H9 (cell line): ENCODE measurements around the gene IQGAP2. TPM values are rescaled to one million over a fixed set of nuclear protein-coding genes. Genes with fewer than 3 reads are reported as not detected.

Experiments
- DNase-seq: peaks from one replicate; pipeline ENCODE4 v3.0.0-alpha.2; 2017
- H2AFZ ChIP-seq: one replicate; pipeline ENCODE4 v1.6.1; 2013; ENCODE audit warnings: mild to moderate bottlenecking, low read length, control low read depth, moderate library complexity
- H2AK5ac ChIP-seq: 2 replicates; pipeline ENCODE4 v1.6.1; 2013; ENCODE audit warnings: low read length, control low read depth, mixed read lengths; ENCODE audit not compliant: insufficient read length
- H2BK120ac ChIP-seq: one replicate; pipeline ENCODE4 v1.6.1; 2013; ENCODE audit warnings: low read depth, mild to moderate bottlenecking, low read length, control low read depth, inconsistent platforms; ENCODE audit not compliant: poor library complexity, severe bottlenecking
- H2BK12ac ChIP-seq: 2 replicates; pipeline ENCODE4 v1.6.1; 2013; ENCODE audit warnings: low read length, control low read depth, mixed read lengths, low read depth; ENCODE audit not compliant: insufficient read length
- H2BK15ac ChIP-seq: 2 replicates; pipeline ENCODE4 v1.6.1; 2013; ENCODE audit warnings: low read depth, low read length, control low read depth
- H2BK20ac ChIP-seq: one replicate; pipeline ENCODE4 v1.6.1; 2013; ENCODE audit warnings: low read depth, mild to moderate bottlenecking, low read length, control low read depth, inconsistent platforms; ENCODE audit not compliant: poor library complexity, severe bottlenecking
- H2BK5ac ChIP-seq: 2 replicates; pipeline ENCODE4 v1.6.1; 2013; ENCODE audit warnings: low read length, control low read depth, mixed read lengths; ENCODE audit not compliant: insufficient read length
- H3K14ac ChIP-seq: 2 replicates; pipeline ENCODE4 v1.6.1; 2013; ENCODE audit warnings: low read length, control low read depth; ENCODE audit not compliant: insufficient read depth
- H3K18ac ChIP-seq: 2 replicates; pipeline ENCODE4 v1.6.1; 2013; ENCODE audit warnings: low read depth, mild to moderate bottlenecking, mixed read lengths, low read length, control low read depth; ENCODE audit not compliant: insufficient read length
- H3K23ac ChIP-seq: 2 replicates; pipeline ENCODE4 v1.6.1; 2013; ENCODE audit warnings: low read length, control low read depth, mixed read lengths, low read depth; ENCODE audit not compliant: insufficient read length
- H3K23me2 ChIP-seq: 2 replicates; pipeline ENCODE4 v1.6.1; 2013; ENCODE audit warnings: low read depth, mild to moderate bottlenecking, mixed read lengths, low read length, control low read depth; ENCODE audit not compliant: insufficient read length, poor library complexity, severe bottlenecking
- H3K27ac ChIP-seq: 2 replicates; pipeline ENCODE4 v1.5.1; 2013; ENCODE audit warnings: low read length, control low read depth, mixed read lengths, low read depth; ENCODE audit not compliant: insufficient read length
- H3K27me3 ChIP-seq: 2 replicates; pipeline ENCODE4 v1.6.1; 2013; ENCODE audit warnings: low read length, control low read depth, inconsistent platforms; ENCODE audit not compliant: insufficient read depth
- H3K4ac ChIP-seq: 2 replicates; pipeline ENCODE4 v1.6.1; 2013; ENCODE audit warnings: low read depth, mild to moderate bottlenecking, control low read depth, inconsistent platforms, low read length, moderate library complexity
- H3K4me1 ChIP-seq: 2 replicates; pipeline ENCODE4 v1.6.1; 2013; ENCODE audit warnings: low read length, control low read depth, inconsistent platforms; ENCODE audit not compliant: insufficient read depth
- H3K4me2 ChIP-seq: 2 replicates; pipeline ENCODE4 v1.6.1; 2013; ENCODE audit warnings: low read length, control low read depth, mixed read lengths; ENCODE audit not compliant: insufficient read length, insufficient read depth
- H3K56ac ChIP-seq: 2 replicates; pipeline ENCODE4 v1.6.1; 2013; ENCODE audit warnings: low read depth, mild to moderate bottlenecking, mixed read lengths, low read length, control low read depth; ENCODE audit not compliant: insufficient read length
- H3K79me1 ChIP-seq: 2 replicates; pipeline ENCODE4 v1.6.1; 2013; ENCODE audit warnings: low read depth, mild to moderate bottlenecking, moderate library complexity, low read length, control low read depth, inconsistent platforms; ENCODE audit not compliant: insufficient read depth, poor library complexity, severe bottlenecking
- H3K79me2 ChIP-seq: 2 replicates; pipeline ENCODE4 v1.6.1; 2013; ENCODE audit warnings: low read length, control low read depth, inconsistent platforms; ENCODE audit not compliant: insufficient read depth
- H3K9ac ChIP-seq: 2 replicates; pipeline ENCODE4 v1.6.1; 2013; ENCODE audit warnings: low read length, control low read depth, mixed read lengths; ENCODE audit not compliant: insufficient read length; ENCODE audit errors: extremely low read depth
- H3K9me3 ChIP-seq: one replicate; pipeline ENCODE4 v1.6.1; 2013; ENCODE audit warnings: low read depth, low read length, inconsistent platforms; ENCODE audit not compliant: control insufficient read depth
- H3T11ph ChIP-seq: one replicate; pipeline ENCODE4 v1.6.1; 2013; ENCODE audit warnings: mild to moderate bottlenecking, low read length, control low read depth, inconsistent platforms
- H4K20me1 ChIP-seq: one replicate; pipeline ENCODE4 v1.6.1; 2013; ENCODE audit not compliant: control insufficient read depth, insufficient read length, insufficient read depth
- H4K5ac ChIP-seq: 2 replicates; pipeline ENCODE4 v1.6.1; 2013; ENCODE audit warnings: low read depth, mild to moderate bottlenecking, mixed read lengths, low read length, control low read depth; ENCODE audit not compliant: insufficient read length
- H4K8ac ChIP-seq: replicated peaks from 2 replicates; pipeline ENCODE4 v1.6.1; 2013; ENCODE audit warnings: low read length, control low read depth, mixed read lengths, low read depth; ENCODE audit not compliant: insufficient read length
- H4K91ac ChIP-seq: 2 replicates; pipeline ENCODE4 v1.6.1; 2013; ENCODE audit warnings: low read depth, mild to moderate bottlenecking, moderate library complexity, mixed read lengths, low read length, control low read depth; ENCODE audit not compliant: insufficient read length
- H3K27ac Mint-ChIP-seq, 3 experiments: 2 replicates in 2 of 3; 3 replicates in 1 of 3; pipeline ENCODE4 v1.8.0; 2020 to 2021; ENCODE audit warnings: mixed read lengths in 3 of 3, mild to moderate bottlenecking in 1 of 3, moderate library complexity in 1 of 3
- H3K27me3 Mint-ChIP-seq: 2 replicates; pipeline ENCODE4 v1.8.0; 2021; ENCODE audit warnings: low read depth, mild to moderate bottlenecking, moderate library complexity, mixed read lengths
- H3K36me3 Mint-ChIP-seq, 3 experiments: 2 replicates in 2 of 3; 3 replicates in 1 of 3; pipeline ENCODE4 v1.8.0; 2020 to 2021; ENCODE audit warnings: low read depth in 3 of 3, mixed read lengths in 3 of 3; ENCODE audit not compliant: insufficient read depth in 1 of 3
- H3K4me1 Mint-ChIP-seq, 2 experiments: 2 replicates each; pipeline ENCODE4 v1.8.0; 2020; ENCODE audit warnings: mixed read lengths in 2 of 2
- H3K4me3 Mint-ChIP-seq, 2 experiments: 2 replicates in 1 of 2; 3 replicates in 1 of 2; pipeline ENCODE4 v1.8.0; 2020 to 2021; ENCODE audit warnings: mild to moderate bottlenecking in 2 of 2, mixed read lengths in 2 of 2, moderate library complexity in 1 of 2
- H3K9me3 Mint-ChIP-seq, 2 experiments: 2 replicates in 1 of 2; 3 replicates in 1 of 2; pipeline ENCODE4 v1.8.0; 2020; ENCODE audit warnings: mild to moderate bottlenecking in 2 of 2, mixed read lengths in 2 of 2, moderate library complexity in 1 of 2
- WGBS: extraction: QIAGEN DNeasy Blood & Tissue Kit; methylation state at CpG from one replicate; pipeline ENCODE4 v1.1.7; 2013; ENCODE audit warnings: missing lambda C conversion rate, low lambda C conversion rate, mixed read lengths; ENCODE audit not compliant: insufficient read length; ENCODE audit errors: extremely low coverage; 5-methylcytosine and 5-hydroxymethylcytosine counted together
- total RNA-seq: library from RNA; stranded (reverse); gene quantifications from 2 replicates; pipeline ENCODE4 v1.2.1, GENCODE V29; 2021
- TF ChIP-seq, protein P1 (sequence below): fragments of 200-600 bp; sonication (generic); conservative IDR thresholded peaks from 3 replicates; pipeline ENCODE4 v1.8.0; 2021; ENCODE audit warnings: antibody characterized with exemption, mild to moderate bottlenecking

The IQGAP2 gene
- total RNA-seq, 1 experiment from 2014 or later = 22.5 TPM

DNA sequence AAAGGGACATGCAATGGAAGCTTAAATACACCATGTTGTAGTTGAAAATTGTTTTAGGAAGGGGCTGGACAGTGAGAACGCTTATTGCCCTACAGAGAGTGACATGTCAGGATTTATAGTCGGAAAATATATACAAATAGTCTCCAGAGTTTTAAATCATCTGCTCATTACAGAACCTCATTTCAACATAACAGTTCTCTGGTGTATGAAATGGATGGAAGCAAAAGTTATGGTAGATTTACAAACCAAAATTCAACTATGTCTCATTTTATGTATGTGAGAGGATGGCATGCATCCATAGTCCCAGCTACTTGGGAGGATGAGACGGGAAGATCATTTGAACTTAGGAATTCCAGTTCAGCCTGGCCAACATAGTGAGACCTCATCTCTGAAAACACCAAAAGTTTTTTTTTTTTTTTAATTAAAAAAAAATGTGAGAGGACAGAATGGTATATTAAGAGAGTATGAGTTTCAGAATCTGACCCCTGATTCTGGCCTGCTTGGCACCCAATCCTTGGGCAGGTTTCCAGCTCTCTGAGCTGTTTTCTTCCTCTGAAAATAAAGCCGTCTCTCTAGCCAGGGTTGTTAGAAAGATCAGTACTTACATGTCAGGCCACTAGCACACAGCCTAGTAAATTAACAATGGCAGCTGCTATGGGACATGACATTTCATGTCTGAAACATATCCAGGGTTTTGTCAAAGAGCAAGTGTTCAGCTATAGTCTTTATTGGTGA, 40.1 kb downstream of the IQGAP2 start:
- Mint-ChIP-seq H3K27me3 (no peaks in the 10 kb centered on the region; the same call in 1 of the 2 replicates), H3K27ac (no peak overlapping the region), H3K36me3 (peaks cover 0 to 3% (median under 1%) of the 10 kb centered on the region in 3 experiments; a peak in 5 of 7 replicates), H3K4me3 (no peak overlapping the region), H3K9me3 (no peaks in the 10 kb centered on the region; a peak in 1 of 5 replicates), H3K4me1 (peaks cover 11 to 19% of the 10 kb centered on the region in 2 experiments)
- H3K23me2 ChIP-seq = no peaks in the 10 kb centered on the region
- TF ChIP-seq, protein P1, sequence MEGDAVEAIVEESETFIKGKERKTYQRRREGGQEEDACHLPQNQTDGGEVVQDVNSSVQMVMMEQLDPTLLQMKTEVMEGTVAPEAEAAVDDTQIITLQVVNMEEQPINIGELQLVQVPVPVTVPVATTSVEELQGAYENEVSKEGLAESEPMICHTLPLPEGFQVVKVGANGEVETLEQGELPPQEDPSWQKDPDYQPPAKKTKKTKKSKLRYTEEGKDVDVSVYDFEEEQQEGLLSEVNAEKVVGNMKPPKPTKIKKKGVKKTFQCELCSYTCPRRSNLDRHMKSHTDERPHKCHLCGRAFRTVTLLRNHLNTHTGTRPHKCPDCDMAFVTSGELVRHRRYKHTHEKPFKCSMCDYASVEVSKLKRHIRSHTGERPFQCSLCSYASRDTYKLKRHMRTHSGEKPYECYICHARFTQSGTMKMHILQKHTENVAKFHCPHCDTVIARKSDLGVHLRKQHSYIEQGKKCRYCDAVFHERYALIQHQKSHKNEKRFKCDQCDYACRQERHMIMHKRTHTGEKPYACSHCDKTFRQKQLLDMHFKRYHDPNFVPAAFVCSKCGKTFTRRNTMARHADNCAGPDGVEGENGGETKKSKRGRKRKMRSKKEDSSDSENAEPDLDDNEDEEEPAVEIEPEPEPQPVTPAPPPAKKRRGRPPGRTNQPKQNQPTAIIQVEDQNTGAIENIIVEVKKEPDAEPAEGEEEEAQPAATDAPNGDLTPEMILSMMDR = no peak
- no peak overlapping the region for H4K91ac ChIP-seq
- no CpG with 5 or more reads among the region's 4 CpGs for WGBS
- no peak overlapping the region for H2BK15ac ChIP-seq
- no peak overlapping the region for H3K27ac ChIP-seq
- no peaks in the 10 kb centered on the region; the same call in 1 of the 2 replicates for H3K4me1 ChIP-seq
- no peak overlapping the region for H2BK120ac ChIP-seq
- H3K4ac ChIP-seq = no peak overlapping the region
- H3K9ac ChIP-seq = no peak overlapping the region
- H2BK20ac ChIP-seq = no peak overlapping the region
- H3K79me1 ChIP-seq = no peaks in the 10 kb centered on the region
- H3K56ac ChIP-seq = no peak overlapping the region
- H3K18ac ChIP-seq = no peak overlapping the region
- no peaks in the 10 kb centered on the region for H3K27me3 ChIP-seq
- no peak overlapping the region for H2BK12ac ChIP-seq
- no peaks in the 10 kb centered on the region for H3K9me3 ChIP-seq
- H3K79me2 ChIP-seq = no peaks in the 10 kb centered on the region; the same call in 1 of the 2 replicates
- no peak overlapping the region for H3T11ph ChIP-seq
- H3K4me2 ChIP-seq = no peak overlapping the region
- no peak overlapping the region for H3K23ac ChIP-seq
- H2AK5ac ChIP-seq = no peak overlapping the region
- H4K8ac ChIP-seq = no peak overlapping the region
- no peak overlapping the region for H4K5ac ChIP-seq
- DNase-seq = no peak
- H2BK5ac ChIP-seq = no peak overlapping the region
- no peak overlapping the region for H2AFZ ChIP-seq
- no peaks in the 10 kb centered on the region for H4K20me1 ChIP-seq
- H3K14ac ChIP-seq = no peak overlapping the region
